Fibroblast of skin of right biceps (primary cell): Measurements from ENCODE around the gene CNPY4.

ENCODE experiments used
- DNase-seq: peaks from one replicate; pipeline ENCODE4 v3.0.0-alpha.2; 2013

Gene CNPY4

DNA sequence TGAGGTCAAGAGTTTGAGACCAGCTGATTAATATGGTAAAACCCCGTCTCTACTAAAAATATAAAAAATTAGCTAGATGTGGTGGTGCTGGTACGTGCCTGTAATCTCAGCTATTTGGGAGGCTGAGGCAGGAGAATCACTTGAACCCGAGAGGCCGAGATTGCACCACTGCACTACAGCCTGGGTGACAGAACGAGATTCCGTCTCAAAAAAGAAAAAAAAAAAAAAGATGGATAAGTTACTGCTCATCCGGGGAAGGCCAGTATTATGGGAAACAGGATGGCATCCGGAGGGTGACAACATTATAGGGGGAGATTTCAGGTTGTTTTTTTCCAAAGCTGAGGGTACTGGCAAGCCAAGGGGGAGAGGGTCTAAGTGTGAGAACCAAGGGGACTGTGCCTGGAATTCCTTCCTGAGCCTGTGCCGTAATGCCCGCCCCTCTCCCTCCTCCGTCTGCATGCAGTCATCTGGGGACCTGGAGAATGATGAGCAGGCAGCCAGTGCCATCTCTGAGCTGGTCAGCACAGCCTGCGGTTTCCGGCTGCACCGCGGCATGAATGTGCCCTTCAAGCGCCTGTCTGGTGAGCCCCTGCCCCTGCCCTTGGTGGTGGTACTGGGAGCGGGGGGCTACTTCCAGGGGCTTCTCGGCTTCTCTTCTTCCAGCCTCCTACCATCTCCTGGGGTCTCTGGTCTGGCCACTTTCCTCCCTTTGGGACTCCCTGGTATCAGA, 33.7 kb downstream of the CNPY4 start:
- DNase-seq: no peak

- no peak for DNase-seq
Measured at GRCh38 chr7:100153708-100154535, 34.5 kb downstream of the CNPY4 start.

DNA sequence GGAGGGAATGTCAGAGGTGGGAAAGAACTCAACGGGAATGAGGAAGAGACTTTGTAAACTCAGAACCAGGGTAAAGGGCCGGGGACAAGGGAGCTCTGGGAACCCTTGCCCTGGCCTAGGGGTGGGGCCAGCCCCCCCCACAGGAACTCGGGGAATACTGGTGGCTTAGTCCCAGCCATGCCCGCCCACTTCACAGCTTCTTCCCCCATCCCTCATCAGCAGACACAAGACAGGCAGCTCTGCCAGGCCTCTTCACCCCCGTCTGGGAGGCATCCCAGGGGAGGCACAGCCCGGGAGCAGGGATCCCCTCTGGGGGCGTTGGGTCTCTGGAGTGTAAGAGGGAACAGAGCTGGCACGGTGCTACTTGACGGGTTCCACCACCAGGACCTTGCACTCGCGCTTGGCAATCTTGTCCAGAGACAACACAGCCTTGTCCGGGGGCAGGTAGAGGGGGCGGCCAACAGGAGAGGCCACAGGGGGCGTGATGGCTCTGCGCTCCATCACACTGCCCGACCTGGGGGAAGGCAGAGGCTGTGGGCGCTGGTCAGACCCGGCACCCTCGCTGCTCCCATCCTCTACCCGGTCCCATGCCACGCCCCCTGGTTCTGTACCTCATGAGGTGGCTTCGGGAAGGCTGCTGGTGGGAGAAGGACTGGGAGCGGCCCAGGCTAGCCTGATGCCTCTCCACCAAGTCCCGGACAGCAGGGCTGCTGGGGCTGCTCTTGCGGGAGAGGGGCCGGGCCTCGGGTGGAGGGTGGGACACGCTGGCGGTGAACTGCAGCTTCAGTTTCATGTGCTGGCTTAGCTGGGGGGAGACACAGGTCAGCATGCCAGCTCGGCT, 35.4 kb downstream of the CNPY4 start:
- DNase-seq: no peak

DNA sequence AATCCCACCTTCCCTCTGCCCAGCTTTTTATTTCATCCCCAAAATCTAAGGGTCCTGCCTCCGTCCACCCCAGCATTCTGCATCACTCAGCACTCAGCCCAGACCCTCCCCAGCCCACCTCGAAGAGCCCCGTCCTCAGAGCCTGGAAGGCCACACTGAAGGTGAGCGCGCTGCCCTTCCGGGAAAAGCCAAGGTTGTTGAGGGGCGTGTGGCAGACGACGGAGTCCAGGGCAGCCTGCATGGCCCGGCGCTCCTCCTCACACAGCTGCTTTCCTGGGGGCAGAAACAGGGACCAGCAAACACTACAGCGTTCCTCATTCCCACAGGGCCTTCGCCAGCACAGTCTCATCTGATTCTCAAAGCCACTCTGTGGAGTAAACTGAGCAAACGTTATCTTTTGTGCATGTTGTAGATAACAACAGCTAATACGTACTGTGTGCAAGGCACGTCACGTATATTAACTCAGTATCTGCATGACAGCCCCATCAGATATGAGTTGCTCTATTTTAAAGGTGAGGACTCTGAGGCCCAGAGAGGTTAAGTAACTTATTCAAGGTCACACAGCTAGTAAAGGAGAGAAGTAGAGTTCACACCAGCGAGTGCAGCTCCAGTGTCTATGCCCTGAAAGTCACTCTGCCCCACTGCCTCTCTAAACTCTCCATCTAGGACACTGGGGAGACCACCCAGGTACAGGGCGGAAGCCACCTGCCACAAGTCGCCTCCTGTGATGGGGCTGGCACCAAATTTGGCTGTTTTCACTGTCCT, 36.3 kb downstream of the CNPY4 start:
- no peak for DNase-seq

DNA sequence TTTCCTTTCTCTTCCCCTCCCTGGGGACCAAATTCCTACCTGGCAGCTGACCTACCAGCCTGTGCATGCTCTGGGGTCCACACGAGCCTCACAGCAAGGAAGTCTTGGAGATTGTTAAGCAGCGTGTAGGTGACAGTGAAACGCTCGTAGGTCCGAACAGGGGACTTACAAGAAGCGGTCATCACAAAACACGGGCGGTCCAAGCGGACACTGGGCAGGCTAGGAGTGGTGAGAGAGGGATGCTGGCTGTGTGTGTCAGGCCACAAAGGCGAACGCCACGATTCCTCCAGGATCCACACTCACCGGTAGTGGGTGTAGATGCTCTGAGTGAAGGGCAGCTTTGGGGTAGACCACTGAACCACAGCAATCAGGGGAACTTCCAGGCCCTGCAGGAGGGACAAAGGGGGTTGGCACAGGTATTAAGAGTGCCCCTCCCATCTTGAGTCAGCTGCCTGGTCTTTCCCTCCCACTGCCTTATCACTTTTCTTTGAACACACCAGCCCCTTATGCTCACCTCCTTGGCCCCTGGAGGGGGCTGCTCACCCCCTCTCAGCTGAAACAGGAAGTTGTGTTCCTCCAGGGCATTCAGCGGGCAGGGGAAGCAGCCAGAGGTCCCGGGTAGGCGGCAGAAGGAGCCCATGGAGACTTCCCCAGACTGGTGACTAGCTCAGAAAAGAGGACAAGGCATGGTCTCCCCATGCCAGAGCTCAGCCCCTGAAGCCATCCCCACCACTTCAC, 37.1 kb downstream of the CNPY4 start:
- DNase-seq: no peak

DNA sequence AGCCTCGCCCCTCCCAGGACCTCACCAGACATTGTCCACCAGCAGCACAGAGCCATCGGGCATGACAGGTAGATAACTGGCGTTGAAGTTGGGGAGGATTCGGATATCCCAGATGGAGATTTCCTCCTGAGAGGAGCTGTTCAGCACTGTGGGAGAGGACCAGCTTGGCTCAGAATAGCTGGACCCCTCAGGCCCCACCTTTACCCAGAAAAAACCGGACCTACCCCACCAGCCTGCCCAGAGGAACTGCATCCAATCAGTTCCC, 37.6 kb downstream of the CNPY4 start:
- DNase-seq: no peak

DNA sequence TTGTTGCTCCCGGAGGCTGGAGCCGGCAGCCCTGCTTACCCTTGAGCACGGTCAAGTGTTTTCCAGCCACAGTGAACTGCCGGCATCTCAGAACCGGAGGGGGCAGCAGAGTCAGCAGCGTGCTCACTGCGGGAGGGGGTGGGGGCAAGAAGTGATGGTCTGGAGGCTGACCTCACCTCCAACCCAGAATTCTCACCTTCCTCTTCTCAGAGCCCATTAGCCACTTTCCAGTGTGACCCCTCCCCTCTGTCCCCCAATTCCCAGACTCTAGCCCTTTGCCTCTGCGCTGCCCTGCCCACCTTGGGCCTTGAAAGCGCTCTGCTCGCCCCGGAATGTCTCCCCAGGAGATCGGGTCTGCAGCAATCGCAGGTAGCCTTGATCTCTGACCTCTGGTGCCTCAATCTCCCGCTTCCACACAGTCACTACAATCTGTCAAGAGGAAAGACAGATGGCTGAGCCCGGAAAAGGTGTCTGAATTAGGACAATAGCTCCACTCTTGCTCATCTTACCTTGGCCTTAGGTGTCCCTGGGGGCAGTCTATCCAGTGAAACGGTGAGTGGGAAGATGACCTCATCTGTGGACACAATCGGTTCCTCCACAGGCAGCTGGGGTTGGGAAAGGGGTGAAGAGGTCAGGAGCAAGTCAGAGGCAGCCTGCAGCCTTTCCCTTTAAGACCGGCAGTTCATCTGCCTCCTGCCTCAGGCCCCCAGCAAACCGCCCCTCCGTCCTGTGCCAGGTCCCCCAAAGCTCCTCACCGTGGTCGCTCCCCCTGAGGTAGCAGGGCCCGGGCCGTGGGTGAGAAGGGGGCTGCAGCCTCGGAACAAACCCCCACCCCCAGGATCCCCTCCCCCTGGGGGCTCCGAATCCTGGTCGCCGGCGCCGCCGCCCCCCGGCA, 38.1 kb downstream of the CNPY4 start:
- DNase-seq: no peak

GRCh38 chr7:100158229-100159098, 39.0 kb downstream of the CNPY4 start, which contains the start of gene TRAPPC14:
Gene TRAPPC14, minus strand, starts transcription at chr7:100158723. Its CDS starts 224 bp downstream, at chr7:100158499.
- peak; percentile 84 for DNase-seq

DNA sequence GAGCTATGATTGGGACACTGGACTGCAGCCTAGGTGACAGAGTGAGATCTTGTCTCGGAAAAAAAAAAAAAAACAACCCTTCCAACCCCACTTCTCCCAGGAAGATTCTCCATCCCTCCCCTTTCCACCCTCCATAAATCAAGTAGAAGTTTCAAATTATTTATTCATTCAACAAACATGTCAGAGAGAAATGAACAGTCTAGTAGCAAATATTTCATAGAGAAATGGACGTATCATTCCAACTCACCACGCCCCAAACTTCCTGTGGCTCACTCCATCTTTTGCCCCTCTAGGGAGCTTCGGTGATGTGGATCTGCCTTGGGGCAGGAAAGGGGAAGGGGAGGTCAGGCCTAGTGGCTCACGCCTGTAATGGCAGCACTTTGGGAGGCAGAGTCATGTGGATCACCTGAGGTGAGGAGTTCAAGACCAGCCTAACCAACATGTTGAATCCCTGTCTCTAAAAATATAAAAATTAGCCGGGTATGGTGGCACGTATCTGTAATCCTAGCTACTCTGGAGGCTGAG, 39.7 kb downstream of the CNPY4 start:
- peak; percentile 30 for DNase-seq

GRCh38 chr7:100160067-100160466, 40.6 kb downstream of the CNPY4 start:
- DNase-seq: no peak

GRCh38 chr7:100163006-100163531, 43.6 kb downstream of the CNPY4 start:
- DNase-seq: no peak

GRCh38 chr7:100163871-100164270, 44.4 kb downstream of the CNPY4 start:
- DNase-seq: no peak

DNA sequence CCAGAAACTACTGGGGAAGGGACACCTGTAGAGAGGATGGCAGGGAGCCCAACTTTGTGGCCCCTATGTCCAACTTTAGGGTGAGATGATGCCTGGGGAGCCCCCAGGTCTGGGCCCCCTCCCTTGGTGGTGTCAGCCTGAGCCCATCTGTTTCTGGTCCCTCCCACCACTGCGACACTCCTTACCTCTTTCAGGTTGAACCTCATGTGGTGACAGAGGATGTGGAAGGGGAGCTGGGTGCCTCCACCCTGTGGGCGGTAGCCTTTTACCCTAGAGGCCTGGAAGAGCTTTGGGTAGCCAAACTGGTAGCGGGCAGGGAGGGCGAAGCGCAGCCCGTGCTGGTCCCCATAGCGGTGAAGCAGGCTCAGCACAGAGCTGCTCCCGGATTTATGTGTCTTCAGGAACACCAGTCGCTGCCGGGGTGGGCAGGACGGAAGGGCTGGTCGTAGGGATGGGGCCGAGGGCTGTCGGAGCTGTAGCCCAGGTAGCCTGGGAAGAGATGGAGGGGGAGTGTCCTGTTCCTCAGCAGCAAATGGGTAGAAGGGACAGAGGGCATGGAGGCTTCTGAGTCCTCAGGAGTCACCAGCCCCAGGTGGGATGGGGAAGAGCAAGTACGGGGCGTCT, 47.0 kb downstream of the CNPY4 start:
- DNase-seq: no peak

DNA sequence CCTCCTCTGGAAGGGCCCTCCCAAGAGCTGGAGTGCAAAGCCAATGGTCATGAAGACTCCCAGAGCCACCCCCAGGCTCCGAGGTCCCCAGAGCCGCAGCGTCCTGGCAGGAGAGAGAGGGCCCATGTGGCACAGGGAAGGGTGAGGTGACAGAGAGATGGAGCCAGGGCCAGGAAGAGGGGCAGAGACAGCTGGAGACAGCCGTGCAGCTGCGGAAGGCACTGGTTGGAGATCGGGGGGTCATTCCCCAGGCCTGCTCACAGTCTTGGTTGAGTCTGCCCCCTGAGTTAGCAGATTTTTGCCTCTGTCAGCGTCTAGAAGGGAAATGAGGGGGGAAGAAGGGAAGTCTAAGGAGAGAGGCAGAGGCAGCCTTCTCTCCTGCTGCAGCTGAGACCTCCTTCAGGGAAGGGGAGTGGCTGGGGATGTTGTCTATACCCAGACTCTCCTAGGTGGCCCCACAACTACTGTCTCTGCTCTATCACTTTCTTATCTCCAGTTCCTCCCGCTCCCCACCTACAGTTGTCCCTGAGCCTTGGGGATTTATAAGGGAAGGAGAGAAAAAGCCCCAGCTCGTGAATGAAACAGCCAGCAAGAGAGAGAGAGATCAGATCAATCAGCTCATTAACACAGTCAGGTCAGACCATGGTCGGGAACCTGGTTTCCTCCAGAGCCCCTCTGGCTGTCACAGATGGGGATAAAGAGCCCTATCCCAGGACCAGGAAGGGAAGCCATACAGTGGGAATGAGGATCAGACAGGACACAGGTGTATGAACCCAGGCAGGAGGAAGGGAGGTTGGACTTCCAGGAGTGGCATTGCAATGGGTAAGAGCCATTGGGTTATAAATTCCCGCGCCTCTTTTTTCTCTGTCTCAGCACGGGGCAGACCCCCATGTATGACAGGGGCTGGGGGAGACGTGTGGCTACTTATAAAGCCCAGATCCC, 47.8 kb downstream of the CNPY4 start:
- DNase-seq: no peak

DNA sequence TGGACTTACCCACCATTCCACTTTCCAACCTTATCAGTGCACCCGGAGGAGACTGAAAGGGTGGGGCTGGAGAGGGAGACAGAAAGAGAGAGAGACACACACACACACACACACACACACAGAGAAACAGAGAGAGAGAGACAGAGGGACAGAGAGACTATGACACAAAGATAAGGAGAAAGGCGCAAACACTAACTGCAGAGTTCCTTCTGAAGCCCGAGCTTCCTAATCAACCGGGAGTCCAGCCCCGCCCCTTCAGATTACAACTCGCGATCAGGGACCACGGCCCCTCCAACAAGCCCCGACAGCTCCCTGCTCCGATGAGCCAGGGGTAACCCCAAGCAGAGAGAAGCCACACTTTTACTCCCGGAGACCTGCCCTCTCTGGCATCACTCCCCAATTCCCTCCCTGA, 48.5 kb downstream of the CNPY4 start:
- no peak for DNase-seq

GRCh38 chr7:100169147-100169850, 49.9 kb downstream of the CNPY4 start:
- DNase-seq: no peak
